OCI-LY1 (cell line): ENCODE results near the gene ARHGEF16.

Experiments
- H2AFZ ChIP-seq: fragments of 200-600 bp; sonication (generic), shearing (Covaris generic); 2 replicates; pipeline ENCODE4 v1.6.0; 2014; ENCODE audit warnings: antibody characterized with exemption, mild to moderate bottlenecking, low read length
- H3F3A ChIP-seq: fragments of 200-600 bp; sonication (generic), shearing (Covaris generic); 2 replicates; pipeline ENCODE4 v1.6.0; 2014; ENCODE audit warnings: mild to moderate bottlenecking, antibody characterized with exemption, low read length, moderate library complexity; ENCODE audit not compliant: insufficient read depth
- H3K27ac ChIP-seq: fragments of 200-600 bp; sonication (generic); 2 replicates; pipeline ENCODE4 v1.5.1; 2014; ENCODE audit warnings: low read length, mixed run types, mild to moderate bottlenecking, low read depth; ENCODE audit not compliant: poor library complexity, severe bottlenecking
- H3K27me3 ChIP-seq: fragments of 200-600 bp; sonication (generic); 2 replicates; pipeline ENCODE4 v1.6.0; 2014; ENCODE audit warnings: antibody characterized with exemption, mild to moderate bottlenecking, low read length, moderate library complexity; ENCODE audit not compliant: insufficient read depth
- H3K36me3 ChIP-seq: fragments of 200-600 bp; sonication (generic); 2 replicates; pipeline ENCODE4 v1.6.1; 2014; ENCODE audit warnings: mild to moderate bottlenecking, antibody characterized with exemption, low read length, moderate library complexity, mixed read lengths; ENCODE audit not compliant: insufficient read depth
- H3K4me1 ChIP-seq: fragments of 200-600 bp; sonication (generic); 2 replicates; pipeline ENCODE4 v1.5.1; 2014; ENCODE audit warnings: mild to moderate bottlenecking, low read length, moderate library complexity; ENCODE audit not compliant: insufficient read depth, severe bottlenecking
- H3K4me2 ChIP-seq: fragments of 200-600 bp; sonication (generic), shearing (Covaris generic); 2 replicates; pipeline ENCODE4 v1.6.1; 2014; ENCODE audit warnings: low read length
- H3K4me3 ChIP-seq: fragments of 200-600 bp; sonication (generic); 2 replicates; pipeline ENCODE4 v1.5.1; 2014; ENCODE audit warnings: low read length, low read depth, mild to moderate bottlenecking, mixed read lengths; ENCODE audit not compliant: poor library complexity, severe bottlenecking
- H3K79me2 ChIP-seq: fragments of 200-600 bp; shearing (Covaris generic); 2 replicates; pipeline ENCODE4 v1.6.1; 2016; ENCODE audit warnings: mixed run types, low read length, mixed read lengths; ENCODE audit not compliant: insufficient read depth
- H3K9ac ChIP-seq: fragments of 200-600 bp; sonication (generic), shearing (Covaris generic); 2 replicates; pipeline ENCODE4 v1.6.1; 2014; ENCODE audit warnings: mild to moderate bottlenecking, low read length, mixed read lengths
- H3K9me2 ChIP-seq: fragments of 200-600 bp; sonication (generic), shearing (Covaris generic); 2 replicates; pipeline ENCODE4 v1.6.1; 2014; ENCODE audit warnings: low read depth, mild to moderate bottlenecking, low read length, mixed read lengths
- H3K9me3 ChIP-seq: fragments of 200-600 bp; shearing (Covaris generic); 2 replicates; pipeline ENCODE4 v1.6.1; 2014; ENCODE audit warnings: low read length, mixed read lengths
- H4K20me1 ChIP-seq: fragments of 200-600 bp; sonication (generic), shearing (Covaris generic); 2 replicates; pipeline ENCODE4 v1.6.0; 2016; ENCODE audit warnings: mild to moderate bottlenecking, low read length; ENCODE audit not compliant: insufficient read depth
- EZH2 ChIP-seq: fragments of 200-600 bp; sonication (generic), shearing (Covaris generic); IDR thresholded peaks from 2 replicates; pipeline ENCODE4 v1.8.0; 2017; ENCODE audit warnings: borderline replicate concordance, mixed run types, mild to moderate bottlenecking, antibody characterized with exemption, low read length, moderate library complexity, mixed read lengths
- TF ChIP-seq, protein P1 (sequence below): fragments of 200-600 bp; sonication (generic), shearing (Covaris generic); IDR thresholded peaks from 2 replicates; pipeline ENCODE4 v1.5.1; 2017; ENCODE audit warnings: mild to moderate bottlenecking, antibody characterized with exemption, low read length, moderate library complexity, mixed read lengths

The ARHGEF16 gene

DNA sequence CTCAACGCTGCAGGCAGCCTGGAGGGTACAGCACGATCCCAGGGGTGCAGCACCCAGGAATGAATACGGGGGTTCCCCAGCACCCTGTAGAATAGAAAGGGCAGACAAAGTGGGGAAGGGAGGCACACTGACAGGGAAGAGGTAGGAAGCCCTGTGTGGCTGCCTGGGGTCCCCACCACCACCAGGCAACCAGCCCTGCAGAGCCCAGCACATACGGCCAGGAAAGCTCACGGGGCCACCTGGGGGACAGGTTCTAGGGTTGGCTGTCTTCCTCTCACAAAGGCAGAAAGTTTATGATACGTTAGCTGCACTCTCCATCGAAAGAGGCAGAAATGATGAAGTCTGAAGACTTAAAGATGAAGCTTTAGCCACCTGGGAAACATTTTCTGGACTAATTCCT lies 52.5 kb downstream of the ARHGEF16 start:
- Histone ChIP-seq H3K27me3 (peaks cover 5% of the 10 kb centered on the region; the same call in 1 of the 2 replicates), H3K4me3 (no peak overlapping the region), H3K4me2 (no peak overlapping the region), H2AFZ (no peak overlapping the region), H3K9me2 (no peaks in the 10 kb centered on the region), H4K20me1 (no peaks in the 10 kb centered on the region), H3F3A (no peaks in the 10 kb centered on the region), H3K9me3 (no peaks in the 10 kb centered on the region), H3K27ac (no peak overlapping the region), H3K79me2 (no peaks in the 10 kb centered on the region), H3K9ac (no peak overlapping the region), H3K4me1 (no peaks in the 10 kb centered on the region), H3K36me3 (no peaks in the 10 kb centered on the region)
- TF ChIP-seq, protein P1, sequence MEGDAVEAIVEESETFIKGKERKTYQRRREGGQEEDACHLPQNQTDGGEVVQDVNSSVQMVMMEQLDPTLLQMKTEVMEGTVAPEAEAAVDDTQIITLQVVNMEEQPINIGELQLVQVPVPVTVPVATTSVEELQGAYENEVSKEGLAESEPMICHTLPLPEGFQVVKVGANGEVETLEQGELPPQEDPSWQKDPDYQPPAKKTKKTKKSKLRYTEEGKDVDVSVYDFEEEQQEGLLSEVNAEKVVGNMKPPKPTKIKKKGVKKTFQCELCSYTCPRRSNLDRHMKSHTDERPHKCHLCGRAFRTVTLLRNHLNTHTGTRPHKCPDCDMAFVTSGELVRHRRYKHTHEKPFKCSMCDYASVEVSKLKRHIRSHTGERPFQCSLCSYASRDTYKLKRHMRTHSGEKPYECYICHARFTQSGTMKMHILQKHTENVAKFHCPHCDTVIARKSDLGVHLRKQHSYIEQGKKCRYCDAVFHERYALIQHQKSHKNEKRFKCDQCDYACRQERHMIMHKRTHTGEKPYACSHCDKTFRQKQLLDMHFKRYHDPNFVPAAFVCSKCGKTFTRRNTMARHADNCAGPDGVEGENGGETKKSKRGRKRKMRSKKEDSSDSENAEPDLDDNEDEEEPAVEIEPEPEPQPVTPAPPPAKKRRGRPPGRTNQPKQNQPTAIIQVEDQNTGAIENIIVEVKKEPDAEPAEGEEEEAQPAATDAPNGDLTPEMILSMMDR = no peak
- no peak for TF ChIP-seq EZH2

DNA sequence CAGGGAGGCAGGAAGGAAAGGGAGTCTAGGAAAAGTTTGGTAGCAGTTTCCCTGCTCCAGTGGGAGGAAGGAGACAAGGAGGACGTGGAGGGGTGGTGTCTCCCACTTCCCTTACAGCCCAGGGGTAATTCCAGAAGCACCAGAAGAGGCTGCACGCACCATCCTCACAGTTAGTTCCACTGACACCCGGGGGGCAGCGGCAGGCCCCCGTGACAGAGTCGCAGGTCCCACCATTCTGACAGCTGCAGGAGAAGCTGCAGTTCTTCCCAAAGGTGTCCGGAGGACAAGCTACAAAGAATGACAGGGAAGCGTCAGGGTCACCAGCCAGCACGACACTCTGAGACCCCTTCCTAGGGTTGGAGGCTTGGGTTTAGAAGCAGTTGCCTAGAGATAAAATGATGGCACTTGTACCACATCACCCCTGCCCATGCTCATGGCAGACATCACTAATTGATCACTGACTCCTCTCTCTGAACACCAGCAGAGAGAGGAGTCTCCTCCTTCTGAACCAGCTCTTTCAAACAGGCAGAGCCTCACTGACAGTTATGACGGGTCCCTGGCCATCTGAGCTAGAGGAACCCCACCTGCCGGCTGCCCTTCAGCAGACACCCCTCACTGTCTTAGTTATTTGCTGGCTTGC lies 53.3 kb downstream of the ARHGEF16 start:
- no peaks in the 10 kb centered on the region for H3K9me3 ChIP-seq
- H3K9ac ChIP-seq = no peak overlapping the region
- no peak overlapping the region for H3K4me3 ChIP-seq
- H3K4me1 ChIP-seq = no peaks in the 10 kb centered on the region
- H3K27ac ChIP-seq = no peak overlapping the region
- no peaks in the 10 kb centered on the region for H3K79me2 ChIP-seq
- H3K9me2 ChIP-seq = no peaks in the 10 kb centered on the region
- H3K27me3 ChIP-seq = peaks cover 5% of the 10 kb centered on the region; the same call in 1 of the 2 replicates
- TF ChIP-seq EZH2 = no peak
- TF ChIP-seq, protein P1 = no peak
- H3K36me3 ChIP-seq = no peaks in the 10 kb centered on the region
- H4K20me1 ChIP-seq = no peaks in the 10 kb centered on the region
- no peaks in the 10 kb centered on the region for H3F3A ChIP-seq
- H2AFZ ChIP-seq = no peak overlapping the region
- no peak overlapping the region for H3K4me2 ChIP-seq

DNA sequence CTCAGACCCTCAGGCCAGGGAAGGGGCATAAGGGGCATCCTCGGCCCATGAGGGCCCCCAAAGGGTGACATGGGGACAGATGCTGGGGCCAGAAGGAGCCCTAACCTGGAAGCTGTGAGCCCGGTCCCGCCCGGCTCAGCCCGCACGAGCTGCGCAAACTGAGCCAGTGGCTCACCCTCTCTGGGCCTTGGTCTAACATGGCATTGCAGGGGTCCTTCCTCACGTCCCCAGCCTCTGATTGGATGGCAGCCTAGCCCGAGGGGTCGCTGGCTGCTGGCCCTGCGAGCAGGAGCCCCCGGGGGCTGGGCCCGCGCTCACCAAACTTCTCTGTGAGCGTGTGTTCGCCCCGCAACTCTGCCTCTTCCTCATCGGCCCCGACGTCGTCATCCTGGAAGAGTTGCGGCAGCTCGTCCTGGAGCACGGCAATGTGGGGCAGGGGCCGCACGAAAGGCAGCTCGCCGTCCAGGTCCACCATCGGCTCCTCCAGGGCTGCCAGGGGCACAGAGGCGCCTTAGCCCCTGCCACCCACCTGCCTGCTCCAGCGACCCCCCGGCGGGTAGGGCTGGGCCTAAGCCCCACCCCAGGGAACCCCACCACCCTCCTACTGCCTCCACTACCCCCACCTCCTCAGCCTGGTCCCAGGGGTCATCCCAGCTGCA lies 54.4 kb downstream of the ARHGEF16 start:
- Histone ChIP-seq H3K4me3 (no peak overlapping the region), H3K4me2 (no peak overlapping the region), H3K27ac (no peak overlapping the region), H3K9me3 (no peaks in the 10 kb centered on the region), H3F3A (no peaks in the 10 kb centered on the region), H3K79me2 (no peaks in the 10 kb centered on the region), H4K20me1 (no peaks in the 10 kb centered on the region), H3K27me3 (peaks cover 5% of the 10 kb centered on the region; the same call in 1 of the 2 replicates), H2AFZ (no peak overlapping the region), H3K36me3 (no peaks in the 10 kb centered on the region), H3K9me2 (no peaks in the 10 kb centered on the region), H3K4me1 (no peaks in the 10 kb centered on the region), H3K9ac (no peak overlapping the region)
- no peak for TF ChIP-seq EZH2
- TF ChIP-seq, protein P1 = no peak
